ENCODE data around the gene C1orf216. TPM values are rescaled to one million over a fixed set of nuclear protein-coding genes. Genes with fewer than 3 reads are reported as not detected.

The C1orf216 gene
- polyA plus RNA-seq, 1 donor from 2014 or later, result 6.7 TPM

DNA sequence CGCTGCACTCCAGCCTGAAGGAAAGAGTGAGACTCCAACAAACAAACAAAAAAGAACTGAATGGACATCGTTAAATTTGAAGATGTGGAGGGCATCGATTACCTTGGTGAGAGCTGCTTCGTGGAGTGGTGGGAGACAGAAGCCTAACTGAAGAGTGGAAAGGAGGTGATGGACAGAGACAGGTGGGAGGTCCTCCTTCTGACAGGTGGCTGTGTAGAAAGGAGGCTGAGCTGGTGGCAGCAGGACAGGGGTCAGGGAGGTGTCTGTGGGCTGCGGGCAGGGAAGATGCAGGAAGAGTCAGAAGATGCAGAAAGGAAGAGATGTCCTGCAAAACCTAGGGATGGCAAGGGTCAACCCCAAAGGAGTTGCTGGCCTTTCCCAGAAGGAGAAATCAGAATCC, 30.5 kb downstream of the C1orf216 start:
- no peak overlapping the region for H3K27ac ChIP-seq (ENCODE audit: low read length)
- H3K36me3 ChIP-seq (ENCODE audit: insufficient read depth, low read length), result no peaks in the 10 kb centered on the region
- H3K4me2 ChIP-seq (ENCODE audit: low read length), result no peak overlapping the region
- no peaks in the 10 kb centered on the region for H3F3A ChIP-seq (ENCODE audit: insufficient read depth, low read length, poor library complexity, severe bottlenecking)
- no peaks in the 10 kb centered on the region for H3K27me3 ChIP-seq (ENCODE audit: insufficient read depth, low read depth, low read length)
- H4K20me1 ChIP-seq (ENCODE audit: insufficient read depth), result no peaks in the 10 kb centered on the region
- no peak overlapping the region for H3K4me3 ChIP-seq (ENCODE audit: low read length)
- no peaks in the 10 kb centered on the region for H3K9me3 ChIP-seq (ENCODE audit: low read length)
- no peak overlapping the region for H2AFZ ChIP-seq (ENCODE audit: low read depth, low read length)
- H3K9me2 ChIP-seq (ENCODE audit: insufficient read depth, low read length), result no peaks in the 10 kb centered on the region
- no peak for TF ChIP-seq SMC3 (conservative IDR thresholded peaks at IDR 0.05; ENCODE audit: poor library complexity)
- TF ChIP-seq, protein P1, sequence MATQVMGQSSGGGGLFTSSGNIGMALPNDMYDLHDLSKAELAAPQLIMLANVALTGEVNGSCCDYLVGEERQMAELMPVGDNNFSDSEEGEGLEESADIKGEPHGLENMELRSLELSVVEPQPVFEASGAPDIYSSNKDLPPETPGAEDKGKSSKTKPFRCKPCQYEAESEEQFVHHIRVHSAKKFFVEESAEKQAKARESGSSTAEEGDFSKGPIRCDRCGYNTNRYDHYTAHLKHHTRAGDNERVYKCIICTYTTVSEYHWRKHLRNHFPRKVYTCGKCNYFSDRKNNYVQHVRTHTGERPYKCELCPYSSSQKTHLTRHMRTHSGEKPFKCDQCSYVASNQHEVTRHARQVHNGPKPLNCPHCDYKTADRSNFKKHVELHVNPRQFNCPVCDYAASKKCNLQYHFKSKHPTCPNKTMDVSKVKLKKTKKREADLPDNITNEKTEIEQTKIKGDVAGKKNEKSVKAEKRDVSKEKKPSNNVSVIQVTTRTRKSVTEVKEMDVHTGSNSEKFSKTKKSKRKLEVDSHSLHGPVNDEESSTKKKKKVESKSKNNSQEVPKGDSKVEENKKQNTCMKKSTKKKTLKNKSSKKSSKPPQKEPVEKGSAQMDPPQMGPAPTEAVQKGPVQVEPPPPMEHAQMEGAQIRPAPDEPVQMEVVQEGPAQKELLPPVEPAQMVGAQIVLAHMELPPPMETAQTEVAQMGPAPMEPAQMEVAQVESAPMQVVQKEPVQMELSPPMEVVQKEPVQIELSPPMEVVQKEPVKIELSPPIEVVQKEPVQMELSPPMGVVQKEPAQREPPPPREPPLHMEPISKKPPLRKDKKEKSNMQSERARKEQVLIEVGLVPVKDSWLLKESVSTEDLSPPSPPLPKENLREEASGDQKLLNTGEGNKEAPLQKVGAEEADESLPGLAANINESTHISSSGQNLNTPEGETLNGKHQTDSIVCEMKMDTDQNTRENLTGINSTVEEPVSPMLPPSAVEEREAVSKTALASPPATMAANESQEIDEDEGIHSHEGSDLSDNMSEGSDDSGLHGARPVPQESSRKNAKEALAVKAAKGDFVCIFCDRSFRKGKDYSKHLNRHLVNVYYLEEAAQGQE (IDR thresholded peaks at IDR 0.05; ENCODE audit: borderline replicate concordance), result no peak
- TF ChIP-seq EZH2 (IDR thresholded peaks at IDR 0.05; ENCODE audit: borderline replicate concordance, insufficient read depth, low read length, poor library complexity, severe bottlenecking), result no peak
- TF ChIP-seq POLR2AphosphoS5 (IDR thresholded peaks at IDR 0.05), result no peak
- TF ChIP-seq MXI1 (conservative IDR thresholded peaks at IDR 0.05; ENCODE audit: poor library complexity, severe bottlenecking), result no peak
- no peak for TF ChIP-seq EP300 (conservative IDR thresholded peaks at IDR 0.05; ENCODE audit: poor library complexity, severe bottlenecking)
- TF ChIP-seq, protein P2, sequence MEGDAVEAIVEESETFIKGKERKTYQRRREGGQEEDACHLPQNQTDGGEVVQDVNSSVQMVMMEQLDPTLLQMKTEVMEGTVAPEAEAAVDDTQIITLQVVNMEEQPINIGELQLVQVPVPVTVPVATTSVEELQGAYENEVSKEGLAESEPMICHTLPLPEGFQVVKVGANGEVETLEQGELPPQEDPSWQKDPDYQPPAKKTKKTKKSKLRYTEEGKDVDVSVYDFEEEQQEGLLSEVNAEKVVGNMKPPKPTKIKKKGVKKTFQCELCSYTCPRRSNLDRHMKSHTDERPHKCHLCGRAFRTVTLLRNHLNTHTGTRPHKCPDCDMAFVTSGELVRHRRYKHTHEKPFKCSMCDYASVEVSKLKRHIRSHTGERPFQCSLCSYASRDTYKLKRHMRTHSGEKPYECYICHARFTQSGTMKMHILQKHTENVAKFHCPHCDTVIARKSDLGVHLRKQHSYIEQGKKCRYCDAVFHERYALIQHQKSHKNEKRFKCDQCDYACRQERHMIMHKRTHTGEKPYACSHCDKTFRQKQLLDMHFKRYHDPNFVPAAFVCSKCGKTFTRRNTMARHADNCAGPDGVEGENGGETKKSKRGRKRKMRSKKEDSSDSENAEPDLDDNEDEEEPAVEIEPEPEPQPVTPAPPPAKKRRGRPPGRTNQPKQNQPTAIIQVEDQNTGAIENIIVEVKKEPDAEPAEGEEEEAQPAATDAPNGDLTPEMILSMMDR (IDR thresholded peaks at IDR 0.05; ENCODE audit: poor library complexity, severe bottlenecking), result no peak
- TF ChIP-seq TAF1 (IDR thresholded peaks at IDR 0.05; ENCODE audit: low read depth), result no peak
- no peak for TF ChIP-seq RAD21 (conservative IDR thresholded peaks at IDR 0.05)
- H3K79me2 ChIP-seq (replicated peaks; ENCODE audit: insufficient read depth, low read length), result no peaks in the 10 kb centered on the region
- no peak overlapping the region for H3K9ac ChIP-seq (ENCODE audit: low read length)

DNA sequence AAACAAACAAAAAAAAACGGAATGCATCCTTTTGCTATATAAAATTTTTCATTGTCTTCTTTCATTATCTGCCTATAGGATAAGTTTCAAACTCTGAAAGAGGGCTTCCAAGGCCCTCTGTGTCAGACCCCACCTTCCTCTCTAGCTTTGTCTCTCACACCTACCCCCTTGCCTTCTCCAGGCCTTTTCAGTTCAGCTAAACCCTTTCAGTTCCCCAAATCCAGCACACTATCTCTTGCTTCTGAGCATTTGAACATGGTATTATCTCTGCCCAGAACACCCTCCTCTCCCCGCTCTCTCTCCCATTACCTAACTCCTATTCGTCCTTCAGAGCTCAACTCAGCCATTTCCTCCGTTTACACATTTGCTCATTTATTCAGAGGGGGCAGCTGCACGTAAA, 35.7 kb downstream of the C1orf216 start:
- H3K9me3 ChIP-seq (ENCODE audit: low read length), result no peaks in the 10 kb centered on the region
- H3K4me2 ChIP-seq (ENCODE audit: low read length), result no peak overlapping the region
- H2AFZ ChIP-seq (ENCODE audit: low read depth, low read length), result no peak overlapping the region
- no peaks in the 10 kb centered on the region for H3K79me2 ChIP-seq (replicated peaks; ENCODE audit: insufficient read depth, low read length)
- H3F3A ChIP-seq (ENCODE audit: insufficient read depth, low read length, poor library complexity, severe bottlenecking), result no peaks in the 10 kb centered on the region
- no peaks in the 10 kb centered on the region for H3K36me3 ChIP-seq (ENCODE audit: insufficient read depth, low read length)
- H3K27me3 ChIP-seq (ENCODE audit: insufficient read depth, low read depth, low read length), result no peaks in the 10 kb centered on the region
- no peaks in the 10 kb centered on the region for H3K9me2 ChIP-seq (ENCODE audit: insufficient read depth, low read length)
- H3K9ac ChIP-seq (ENCODE audit: low read length), result no peak overlapping the region
- no peak overlapping the region for H3K4me3 ChIP-seq (ENCODE audit: low read length)
- no peaks in the 10 kb centered on the region for H4K20me1 ChIP-seq (ENCODE audit: insufficient read depth)
- no peak for TF ChIP-seq TAF1 (IDR thresholded peaks at IDR 0.05; ENCODE audit: low read depth)
- TF ChIP-seq MXI1 (conservative IDR thresholded peaks at IDR 0.05; ENCODE audit: poor library complexity, severe bottlenecking), result no peak
- no peak for TF ChIP-seq RAD21 (conservative IDR thresholded peaks at IDR 0.05)
- TF ChIP-seq, protein P1 (IDR thresholded peaks at IDR 0.05; ENCODE audit: borderline replicate concordance), result no peak
- no peak for TF ChIP-seq EP300 (conservative IDR thresholded peaks at IDR 0.05; ENCODE audit: poor library complexity, severe bottlenecking)
- TF ChIP-seq, protein P2 (IDR thresholded peaks at IDR 0.05; ENCODE audit: poor library complexity, severe bottlenecking), result no peak
- H3K27ac ChIP-seq (ENCODE audit: low read length), result no peak overlapping the region

Data from neural cell (in vitro differentiated cells).